ENCODE data around the gene RRAGA.
"Not testable (repeated sequence)": the region's sequence is repeated elsewhere in the genome, so short reads cannot be mapped to it uniquely, and the experiment has no call there.

The RRAGA gene

DNA sequence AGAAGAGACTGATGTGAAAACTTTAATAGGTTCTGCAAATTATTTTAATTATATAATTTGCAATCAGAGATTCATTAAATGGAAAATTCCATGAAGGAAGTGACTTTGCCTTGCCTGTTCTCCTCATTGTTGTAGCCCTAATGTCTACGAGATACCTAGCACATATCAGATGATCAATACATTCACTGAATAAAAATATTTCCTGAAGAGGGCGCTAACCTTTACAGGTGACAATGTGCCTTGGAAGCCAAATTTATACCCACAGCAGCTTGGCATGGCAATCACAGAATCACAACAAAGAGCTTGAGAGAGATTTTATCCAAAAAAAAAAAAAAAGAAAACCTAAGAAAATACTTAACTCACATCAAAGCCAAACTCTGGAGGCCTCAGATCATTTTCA, 36.1 kb downstream of the RRAGA start:
- peak; percentile 63 for DNase-seq (ENCODE audit: low spot score)

DNA sequence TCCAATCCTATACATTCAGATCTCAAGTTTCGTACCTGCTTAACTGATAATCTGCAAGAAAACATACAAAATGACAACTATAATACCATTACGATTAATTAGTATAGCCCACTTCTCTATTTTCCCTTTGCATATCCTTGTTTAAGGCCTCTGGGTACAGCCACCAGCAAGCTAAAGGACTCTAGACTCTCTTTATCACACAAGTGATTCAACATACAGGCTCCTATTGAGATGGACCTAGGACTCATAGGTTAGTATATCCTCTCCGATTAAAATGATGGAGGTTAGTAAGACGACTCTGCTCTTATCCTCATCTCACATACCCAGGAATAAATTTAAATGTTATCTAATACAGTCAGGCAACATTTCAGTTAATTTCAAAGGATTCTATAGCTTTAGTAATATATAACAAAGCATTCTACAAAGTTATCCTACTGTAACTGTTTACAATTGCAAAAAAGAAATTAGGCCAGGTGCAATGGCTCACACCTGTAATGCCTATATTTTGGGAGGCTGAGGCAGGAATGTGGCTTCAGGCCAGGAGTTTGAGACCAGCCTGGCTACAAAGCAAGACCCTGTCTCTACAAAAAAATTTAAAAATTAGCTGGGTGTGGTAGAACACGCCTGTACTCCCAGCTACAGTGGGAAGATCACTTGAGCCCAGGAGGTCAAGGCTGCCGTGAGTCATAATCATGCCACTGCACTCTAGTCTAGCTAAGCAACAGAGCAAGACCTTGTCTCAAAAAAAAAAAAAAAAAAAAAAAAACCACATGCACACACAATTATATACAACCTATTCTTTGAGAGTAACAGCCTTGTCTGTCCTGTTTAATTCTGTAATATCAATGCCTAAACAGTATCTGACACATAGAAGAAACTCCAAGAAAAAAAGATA, 38.1 kb downstream of the RRAGA start:
- DNase-seq (ENCODE audit: low spot score), result peak; percentile 56

GRCh38 chr9:19097431-19097830, 48.2 kb downstream of the RRAGA start:
- DNase-seq (ENCODE audit: low spot score), result not testable (repeated sequence)
